ENCODE data around the gene RHEB.

DNA sequence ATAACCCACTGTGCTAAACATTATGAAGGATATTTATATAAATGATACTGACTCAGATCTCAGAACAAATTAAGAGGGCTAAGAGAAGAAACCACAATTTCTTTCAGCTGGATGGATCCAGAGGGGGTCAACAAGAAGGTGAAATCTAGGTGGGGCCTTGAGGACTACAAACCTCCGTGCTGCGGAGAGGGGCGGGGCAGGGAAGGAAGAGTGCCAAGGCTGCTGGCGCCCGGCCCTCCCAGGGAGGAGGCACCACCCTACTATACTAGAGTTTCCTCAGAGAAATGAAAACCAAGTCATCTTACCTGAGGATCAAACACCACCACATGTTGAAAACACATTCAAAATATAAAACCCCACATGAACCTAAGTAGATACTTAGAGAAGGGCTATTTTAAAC lies 50.4 kb downstream of the RHEB start:
- TF ChIP-seq SNAI2 (CRISPR knock-in tag; IDR thresholded peaks at IDR 0.05) (no peak), ZFP3 (CRISPR knock-in tag; IDR thresholded peaks at IDR 0.05) (no peak), ZC3H10 (CRISPR knock-in tag; IDR thresholded peaks at IDR 0.05) (no peak), RARB (CRISPR knock-in tag; IDR thresholded peaks at IDR 0.05) (no peak), BACH2 (CRISPR knock-in tag; IDR thresholded peaks at IDR 0.05; ENCODE audit: borderline replicate concordance) (no peak), ARNTL (CRISPR knock-in tag; IDR thresholded peaks at IDR 0.05; ENCODE audit: borderline replicate concordance, low read depth) (no peak), ZFP30 (CRISPR knock-in tag; IDR thresholded peaks at IDR 0.05) (no peak), ZNF8 (CRISPR knock-in tag; IDR thresholded peaks at IDR 0.05) (no peak), OSR1 (CRISPR knock-in tag; IDR thresholded peaks at IDR 0.05) (no peak), ZNF70 (CRISPR knock-in tag; IDR thresholded peaks at IDR 0.05) (no peak), TOX (CRISPR knock-in tag; IDR thresholded peaks at IDR 0.05; ENCODE audit: borderline replicate concordance) (no peak)
- TF ChIP-seq, protein P1, sequence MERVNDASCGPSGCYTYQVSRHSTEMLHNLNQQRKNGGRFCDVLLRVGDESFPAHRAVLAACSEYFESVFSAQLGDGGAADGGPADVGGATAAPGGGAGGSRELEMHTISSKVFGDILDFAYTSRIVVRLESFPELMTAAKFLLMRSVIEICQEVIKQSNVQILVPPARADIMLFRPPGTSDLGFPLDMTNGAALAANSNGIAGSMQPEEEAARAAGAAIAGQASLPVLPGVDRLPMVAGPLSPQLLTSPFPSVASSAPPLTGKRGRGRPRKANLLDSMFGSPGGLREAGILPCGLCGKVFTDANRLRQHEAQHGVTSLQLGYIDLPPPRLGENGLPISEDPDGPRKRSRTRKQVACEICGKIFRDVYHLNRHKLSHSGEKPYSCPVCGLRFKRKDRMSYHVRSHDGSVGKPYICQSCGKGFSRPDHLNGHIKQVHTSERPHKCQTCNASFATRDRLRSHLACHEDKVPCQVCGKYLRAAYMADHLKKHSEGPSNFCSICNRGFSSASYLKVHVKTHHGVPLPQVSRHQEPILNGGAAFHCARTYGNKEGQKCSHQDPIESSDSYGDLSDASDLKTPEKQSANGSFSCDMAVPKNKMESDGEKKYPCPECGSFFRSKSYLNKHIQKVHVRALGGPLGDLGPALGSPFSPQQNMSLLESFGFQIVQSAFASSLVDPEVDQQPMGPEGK (CRISPR knock-in tag; IDR thresholded peaks at IDR 0.05; ENCODE audit: borderline replicate concordance), result no peak
- TF ChIP-seq, protein P2, sequence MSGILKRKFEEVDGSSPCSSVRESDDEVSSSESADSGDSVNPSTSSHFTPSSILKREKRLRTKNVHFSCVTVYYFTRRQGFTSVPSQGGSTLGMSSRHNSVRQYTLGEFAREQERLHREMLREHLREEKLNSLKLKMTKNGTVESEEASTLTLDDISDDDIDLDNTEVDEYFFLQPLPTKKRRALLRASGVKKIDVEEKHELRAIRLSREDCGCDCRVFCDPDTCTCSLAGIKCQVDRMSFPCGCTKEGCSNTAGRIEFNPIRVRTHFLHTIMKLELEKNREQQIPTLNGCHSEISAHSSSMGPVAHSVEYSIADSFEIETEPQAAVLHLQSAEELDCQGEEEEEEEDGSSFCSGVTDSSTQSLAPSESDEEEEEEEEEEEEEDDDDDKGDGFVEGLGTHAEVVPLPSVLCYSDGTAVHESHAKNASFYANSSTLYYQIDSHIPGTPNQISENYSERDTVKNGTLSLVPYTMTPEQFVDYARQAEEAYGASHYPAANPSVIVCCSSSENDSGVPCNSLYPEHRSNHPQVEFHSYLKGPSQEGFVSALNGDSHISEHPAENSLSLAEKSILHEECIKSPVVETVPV (CRISPR knock-in tag; IDR thresholded peaks at IDR 0.05), result no peak
